PC-9 (cell line): Measurements from ENCODE around the gene LPAR6.
"Not testable (repeated sequence)": the region's sequence is repeated elsewhere in the genome, so short reads cannot be mapped to it uniquely, and the experiment has no call there.

ENCODE experiments used
- EZH2 ChIP-seq: fragments of 200-600 bp; sonication (generic); IDR thresholded peaks from 2 replicates; pipeline ENCODE4 v1.8.0; 2017; ENCODE audit warnings: antibody characterized with exemption, low read depth
- TF ChIP-seq, protein P1 (sequence below): fragments of 200-600 bp; sonication (generic); conservative IDR thresholded peaks from 2 replicates; pipeline ENCODE4 v1.6.1; 2017; ENCODE audit warnings: mixed run types, antibody characterized with exemption, mild to moderate bottlenecking, moderate library complexity

DNA sequence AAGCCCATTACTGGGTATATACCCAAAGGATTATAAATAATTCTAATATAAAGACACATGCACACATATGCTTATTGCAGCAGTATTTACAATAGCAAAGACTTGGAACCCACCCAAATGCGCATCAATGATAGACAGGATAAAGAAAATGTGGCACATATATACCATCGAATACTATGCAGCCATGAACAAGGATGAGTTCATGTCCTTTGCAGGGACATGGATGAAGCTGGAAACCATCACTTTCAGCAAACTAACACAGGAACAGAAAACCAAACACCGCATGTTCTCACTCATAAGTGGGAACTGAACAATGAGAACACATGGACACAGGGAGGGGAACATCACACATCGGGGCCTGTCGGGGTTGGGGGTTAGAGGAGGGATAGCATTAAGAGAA, 9.1 kb upstream of the LPAR6 start:
- TF ChIP-seq, protein P1, sequence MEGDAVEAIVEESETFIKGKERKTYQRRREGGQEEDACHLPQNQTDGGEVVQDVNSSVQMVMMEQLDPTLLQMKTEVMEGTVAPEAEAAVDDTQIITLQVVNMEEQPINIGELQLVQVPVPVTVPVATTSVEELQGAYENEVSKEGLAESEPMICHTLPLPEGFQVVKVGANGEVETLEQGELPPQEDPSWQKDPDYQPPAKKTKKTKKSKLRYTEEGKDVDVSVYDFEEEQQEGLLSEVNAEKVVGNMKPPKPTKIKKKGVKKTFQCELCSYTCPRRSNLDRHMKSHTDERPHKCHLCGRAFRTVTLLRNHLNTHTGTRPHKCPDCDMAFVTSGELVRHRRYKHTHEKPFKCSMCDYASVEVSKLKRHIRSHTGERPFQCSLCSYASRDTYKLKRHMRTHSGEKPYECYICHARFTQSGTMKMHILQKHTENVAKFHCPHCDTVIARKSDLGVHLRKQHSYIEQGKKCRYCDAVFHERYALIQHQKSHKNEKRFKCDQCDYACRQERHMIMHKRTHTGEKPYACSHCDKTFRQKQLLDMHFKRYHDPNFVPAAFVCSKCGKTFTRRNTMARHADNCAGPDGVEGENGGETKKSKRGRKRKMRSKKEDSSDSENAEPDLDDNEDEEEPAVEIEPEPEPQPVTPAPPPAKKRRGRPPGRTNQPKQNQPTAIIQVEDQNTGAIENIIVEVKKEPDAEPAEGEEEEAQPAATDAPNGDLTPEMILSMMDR, result not testable (repeated sequence)
- not testable (repeated sequence) for TF ChIP-seq EZH2
